GM19468 (cell line): Measurements from ENCODE around the gene PAFAH1B1.
"Not testable (repeated sequence)": the region's sequence is repeated elsewhere in the genome, so short reads cannot be mapped to it uniquely, and the experiment has no call there.

Experiments
- ATAC-seq: cut with Tn5 transposase; IDR thresholded peaks from one replicate; pipeline ENCODE4 v1.9.1; 2021; ENCODE audit warnings: mild to moderate bottlenecking, moderate library complexity, moderate number of reproducible peaks; ENCODE audit not compliant: unreplicated experiment; ENCODE audit errors: extremely low read depth

The PAFAH1B1 gene

DNA sequence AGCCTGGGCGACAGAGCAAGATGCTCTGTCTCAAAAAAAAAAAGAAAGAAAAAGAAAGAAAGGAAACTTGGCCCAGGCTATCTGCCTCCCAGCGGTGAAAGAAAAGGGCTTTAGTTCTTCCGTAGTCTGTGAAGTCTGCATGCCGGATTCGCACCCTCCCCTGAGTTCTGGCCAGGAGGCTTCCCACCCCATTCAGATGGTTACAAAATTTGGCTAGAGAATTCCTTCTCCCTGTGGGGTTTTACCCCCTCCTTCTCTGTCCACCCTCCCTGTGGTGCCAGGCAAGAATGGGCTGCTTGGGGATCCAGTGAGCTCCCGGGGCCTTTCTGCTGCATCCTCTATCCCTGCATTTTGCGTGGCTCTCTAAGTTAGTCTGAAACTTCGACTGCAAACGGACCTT, 37.8 kb downstream of the PAFAH1B1 start:
- ATAC-seq, result no peak

- ATAC-seq, result no peak
Observed at GRCh38 chr17:2634361-2634960, 41.0 kb downstream of the PAFAH1B1 start.

DNA sequence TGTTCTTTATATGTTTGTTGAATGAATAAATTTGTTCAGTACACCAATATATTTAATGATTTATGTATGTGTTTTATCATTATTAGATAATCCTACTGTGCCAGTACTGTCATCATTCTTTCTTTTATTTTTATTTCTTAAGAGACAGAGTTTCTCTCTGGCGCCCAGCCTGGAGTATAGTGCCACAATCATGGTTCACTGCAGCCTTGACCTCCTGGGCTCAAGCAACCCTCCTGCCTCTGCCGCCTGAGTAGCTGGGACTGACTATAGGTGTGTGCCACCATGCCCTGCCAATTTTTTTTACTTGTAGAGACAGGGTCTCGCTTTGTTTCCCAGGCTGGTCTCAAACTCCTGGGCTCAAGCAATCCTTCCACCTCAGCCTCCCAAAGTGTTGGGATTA, 41.8 kb downstream of the PAFAH1B1 start:
- no peak for ATAC-seq

DNA sequence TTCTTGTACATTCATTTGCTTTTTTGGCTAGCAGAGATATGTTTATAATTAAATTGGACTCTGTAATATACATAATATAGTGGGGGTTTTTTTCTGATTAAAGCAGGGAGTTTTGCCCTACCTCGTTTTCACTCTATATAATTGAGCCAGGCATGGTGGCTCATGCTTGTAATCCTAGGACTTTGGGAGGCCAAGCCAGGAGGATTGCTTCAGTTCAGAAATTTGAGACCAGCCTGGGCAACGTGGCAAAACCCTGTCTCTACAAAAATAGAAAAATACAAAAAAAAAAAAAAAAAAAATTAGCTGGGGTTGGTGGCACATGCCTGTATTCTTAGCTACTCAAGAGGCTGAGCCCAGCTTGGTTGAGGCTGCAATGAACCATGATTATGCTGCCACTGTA, 42.2 kb downstream of the PAFAH1B1 start:
- ATAC-seq, result no peak

DNA sequence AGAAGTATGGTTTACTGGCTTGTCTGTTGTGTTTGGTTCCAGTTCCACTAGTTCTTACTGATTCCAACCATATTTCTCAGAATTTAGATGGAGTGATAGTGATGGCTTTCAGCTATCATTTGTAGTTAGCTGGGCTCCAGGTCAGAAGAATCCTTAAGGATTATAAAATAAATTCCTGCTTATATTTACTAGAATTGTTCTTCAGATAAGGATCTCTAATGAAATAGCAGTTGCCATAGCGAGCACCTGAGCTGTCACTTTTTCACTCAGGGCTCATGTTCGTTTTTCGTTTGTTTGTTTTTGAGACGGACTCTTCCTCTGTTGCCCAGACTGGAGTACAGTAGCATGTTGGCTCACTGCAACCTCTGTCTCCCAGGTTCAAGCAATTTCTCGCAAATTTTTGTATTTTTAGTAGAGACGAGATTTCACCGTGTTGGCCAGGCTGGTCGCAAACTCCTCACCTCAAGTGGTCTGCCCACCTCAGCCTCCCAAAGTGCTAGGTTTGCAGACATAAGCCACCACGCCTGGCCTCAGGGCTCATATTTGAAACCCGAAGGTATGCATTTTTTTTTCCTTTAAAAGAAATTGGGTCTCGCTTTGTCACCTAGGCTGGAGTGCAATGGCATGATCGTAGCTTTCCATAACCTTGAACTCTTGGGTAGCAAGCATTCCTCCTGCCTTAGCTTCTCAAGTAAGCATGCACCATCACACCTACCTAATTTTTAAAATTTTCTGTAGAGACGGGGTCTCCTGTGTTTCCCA, 42.9 kb downstream of the PAFAH1B1 start:
- ATAC-seq, result no peak

- no peak for ATAC-seq
Observed at GRCh38 chr17:2637422-2637821, 44.0 kb downstream of the PAFAH1B1 start.

DNA sequence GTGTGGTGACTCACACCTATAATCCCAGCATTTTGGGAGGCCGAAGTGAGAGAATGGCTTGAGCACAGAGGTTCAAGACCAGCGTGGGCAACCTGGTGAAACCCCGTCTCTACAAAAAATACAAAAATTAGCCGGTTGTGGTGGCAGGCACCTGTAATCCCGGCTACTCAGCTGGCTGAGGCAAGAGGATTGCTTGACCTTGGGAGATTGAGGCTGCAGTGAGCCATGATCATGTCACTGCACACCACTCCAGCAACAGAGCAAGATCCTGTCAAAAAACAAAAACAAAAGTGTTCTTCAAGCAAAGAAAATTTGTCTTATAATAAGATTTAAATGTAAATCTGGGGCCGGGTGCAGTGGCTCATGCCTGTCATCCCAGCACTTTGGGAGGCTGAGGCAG, 51.5 kb downstream of the PAFAH1B1 start:
- no peak for ATAC-seq

GRCh38 chr17:2647957-2648356, 54.5 kb downstream of the PAFAH1B1 start:
- no peak for ATAC-seq

GRCh38 chr17:2649191-2649590, 55.7 kb downstream of the PAFAH1B1 start:
- no peak for ATAC-seq

DNA sequence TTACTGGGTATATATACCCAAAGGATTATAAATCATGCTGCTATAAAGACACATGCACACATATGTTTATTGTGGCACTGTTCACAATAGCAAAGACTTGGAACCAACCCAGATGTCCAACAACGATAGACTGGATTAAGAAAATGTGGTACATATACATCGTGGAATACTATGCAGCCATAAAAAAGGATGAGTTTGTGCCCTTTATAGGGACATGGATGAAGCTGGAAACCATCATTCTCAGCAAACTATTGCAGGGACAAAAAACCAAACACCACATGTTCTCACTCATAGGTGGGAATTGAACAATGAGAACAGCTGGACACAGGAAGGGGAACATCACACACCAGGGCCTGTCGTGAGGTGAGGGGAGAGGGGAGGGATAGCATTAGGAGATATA, 59.5 kb downstream of the PAFAH1B1 start:
- not testable (repeated sequence) for ATAC-seq

DNA sequence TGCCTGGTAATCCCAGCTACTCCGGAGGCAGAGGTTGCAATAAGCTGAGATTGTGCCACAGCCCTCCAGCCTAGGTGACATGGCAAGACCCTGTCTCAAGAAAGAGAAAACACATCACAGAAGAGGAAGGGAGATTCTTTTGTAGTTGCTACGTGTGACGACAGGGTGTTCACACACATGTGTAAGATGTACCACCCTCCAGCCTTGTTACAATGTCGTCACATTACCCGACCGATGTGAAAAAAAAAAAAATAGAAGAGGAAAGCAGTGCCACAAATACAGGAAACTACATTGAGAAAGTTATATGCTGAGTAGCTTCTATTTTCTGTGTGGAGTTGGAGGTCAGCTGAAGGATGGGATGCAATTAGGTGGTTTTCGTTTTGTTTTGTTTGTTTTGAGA, 62.1 kb downstream of the PAFAH1B1 start:
- no peak for ATAC-seq

DNA sequence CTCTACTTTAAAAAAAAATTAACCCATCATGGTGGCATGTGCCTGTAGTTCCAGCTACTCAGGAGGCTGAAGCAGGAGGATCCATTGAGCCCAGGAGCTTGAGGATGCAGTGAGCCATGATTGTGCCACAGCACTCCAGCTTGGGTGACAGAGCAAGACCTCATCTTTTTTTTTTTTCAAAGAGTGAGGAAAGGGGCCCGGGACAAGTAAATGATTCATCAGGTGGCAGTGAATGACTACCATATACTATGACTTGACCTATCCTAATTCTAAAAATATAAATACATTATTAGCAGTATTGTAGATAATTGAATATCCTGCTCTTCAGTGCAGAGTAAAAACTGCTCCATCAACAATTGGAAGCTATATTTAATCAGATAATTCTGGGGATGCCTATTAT, 62.8 kb downstream of the PAFAH1B1 start:
- no peak for ATAC-seq

GRCh38 chr17:2659337-2659736, 65.9 kb downstream of the PAFAH1B1 start:
- ATAC-seq, result not testable (repeated sequence)

DNA sequence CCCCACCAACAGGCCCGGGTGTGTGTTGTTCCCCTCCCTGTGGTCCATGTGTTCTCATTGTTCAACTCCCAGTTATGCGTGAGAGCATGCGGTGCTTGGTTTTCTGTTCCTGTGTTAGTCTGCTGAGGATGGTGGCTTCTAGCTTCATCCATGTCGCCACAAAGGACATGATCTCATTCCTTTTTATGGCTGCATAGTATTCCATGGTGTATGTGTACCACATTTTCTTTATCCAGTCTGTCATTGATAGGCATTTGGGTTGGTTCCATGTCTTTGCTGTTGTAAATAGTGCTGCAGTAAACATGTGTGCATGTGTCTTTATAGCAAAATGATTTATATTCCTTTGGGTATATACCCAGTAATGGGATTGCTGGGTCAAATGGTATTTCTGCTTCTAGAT, 67.0 kb downstream of the PAFAH1B1 start:
- not testable (repeated sequence) for ATAC-seq

GRCh38 chr17:2672026-2672425, 78.6 kb downstream of the PAFAH1B1 start:
- no peak for ATAC-seq

GRCh38 chr17:2679247-2679646, 85.8 kb downstream of the PAFAH1B1 start:
- not testable (repeated sequence) for ATAC-seq

GRCh38 chr17:2680961-2681360, 87.5 kb downstream of the PAFAH1B1 start:
- ATAC-seq, result no peak

DNA sequence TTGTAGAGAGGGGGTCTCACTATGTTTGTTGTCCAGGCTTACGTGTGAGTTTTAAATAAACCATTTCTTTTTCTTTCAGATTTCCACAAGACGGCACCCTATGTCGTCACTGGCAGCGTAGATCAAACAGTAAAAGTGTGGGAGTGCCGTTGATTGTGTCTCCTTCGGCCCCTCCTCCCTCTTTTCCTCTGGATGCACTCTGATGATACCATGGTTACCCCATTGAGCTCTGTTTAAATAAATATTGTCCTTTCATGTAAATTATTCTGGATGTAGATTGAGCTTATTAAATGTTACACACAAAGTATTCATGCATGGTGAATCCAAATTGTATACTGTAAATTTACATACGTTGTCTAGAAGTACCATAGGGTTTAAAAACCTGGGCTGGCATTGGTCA, 88.2 kb downstream of the PAFAH1B1 start:
- no peak for ATAC-seq

DNA sequence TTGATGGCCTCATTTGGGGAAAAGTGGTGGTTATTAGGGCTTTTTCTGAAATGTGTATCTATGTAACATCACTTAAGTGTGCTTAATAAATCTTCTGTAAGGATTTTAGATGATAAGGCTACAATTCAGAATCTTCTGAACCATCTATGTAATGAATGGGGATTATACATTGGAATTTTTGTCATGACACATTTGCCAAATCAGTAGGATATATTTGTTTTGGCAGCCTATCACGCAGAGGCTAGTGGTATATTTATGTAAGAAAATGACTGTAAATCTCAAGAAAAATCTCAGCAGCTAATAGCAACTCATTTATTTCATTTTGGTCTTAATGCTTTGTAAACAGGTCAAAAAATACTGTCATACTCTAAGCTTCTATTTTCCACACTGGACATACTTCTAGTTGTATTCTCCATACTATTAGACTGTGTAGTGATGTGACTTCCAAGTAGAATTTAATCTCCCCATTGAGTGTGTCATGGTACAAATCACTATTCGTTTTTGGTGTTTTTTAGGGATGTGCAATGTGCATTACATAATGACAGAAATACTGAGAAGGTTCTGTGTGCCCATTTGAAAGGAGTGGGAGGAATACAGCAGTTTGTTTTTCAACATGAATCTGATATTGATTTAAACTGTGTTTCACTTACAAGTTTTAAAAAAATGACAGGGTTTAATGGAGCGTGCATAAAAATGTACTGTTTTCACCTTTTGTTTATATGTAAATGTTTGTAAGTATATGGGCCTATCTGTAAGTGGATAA, 88.9 kb downstream of the PAFAH1B1 start:
- ATAC-seq, result no peak

DNA sequence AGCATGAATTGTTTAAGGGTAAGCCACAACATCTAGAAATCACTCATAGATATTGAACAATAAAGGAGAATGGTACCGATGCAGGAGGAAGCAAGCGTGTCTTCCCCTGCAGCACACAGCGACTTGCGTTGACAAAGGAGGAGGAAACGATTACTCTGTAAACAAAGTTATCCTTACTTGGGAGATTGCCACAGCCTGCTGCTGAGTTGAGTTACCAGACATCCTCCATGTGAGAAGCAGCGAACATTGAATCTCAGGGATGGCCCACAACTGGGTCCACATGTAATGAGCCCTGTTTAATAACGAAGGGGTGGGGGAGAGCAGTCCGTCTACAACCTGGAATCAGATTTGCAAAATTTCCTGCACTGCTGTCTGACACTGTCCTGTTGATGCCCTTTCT, 90.5 kb downstream of the PAFAH1B1 start:
- no peak for ATAC-seq

DNA sequence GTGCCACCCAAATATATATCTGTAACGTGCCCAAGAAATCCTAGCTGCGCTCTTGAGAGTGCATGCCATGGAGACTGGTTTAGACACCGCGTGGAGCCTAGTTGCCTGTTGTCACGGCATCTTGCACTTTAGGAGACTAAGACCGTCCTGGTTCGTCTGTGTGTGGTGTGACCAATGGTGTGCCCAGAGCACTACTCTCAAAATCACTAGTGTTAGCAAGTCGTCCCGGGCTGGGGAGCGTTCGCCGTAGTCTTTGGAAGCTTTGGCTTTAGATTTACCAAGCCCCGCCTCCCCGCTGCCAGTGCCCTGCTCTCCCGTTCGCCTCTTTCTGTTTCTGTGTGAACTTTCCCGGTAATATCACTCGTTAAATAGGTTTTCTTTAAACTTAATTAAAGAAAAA, 91.1 kb downstream of the PAFAH1B1 start:
- no peak for ATAC-seq
